Endothelial cell (in vitro differentiated cells): ENCODE results near the gene ADAMTS12. TPM values are rescaled to one million over a fixed set of nuclear protein-coding genes. Genes with fewer than 3 reads are reported as not detected.
"Not testable (repeated sequence)": the region's sequence is repeated elsewhere in the genome, so short reads cannot be mapped to it uniquely, and the experiment has no call there.

ENCODE experiments used
- DNase-seq: peaks from one replicate; pipeline ENCODE4 v3.0.0; 2021; ENCODE audit warnings: low spot score
- H3K27ac Mint-ChIP-seq: one replicate; pipeline ENCODE4 v1.8.0; 2021; ENCODE audit warnings: mixed read lengths, inconsistent platforms; ENCODE audit not compliant: unreplicated experiment
- H3K27me3 Mint-ChIP-seq: one replicate; pipeline ENCODE4 v1.8.0; 2021; ENCODE audit warnings: mild to moderate bottlenecking, moderate library complexity, mixed read lengths, inconsistent platforms; ENCODE audit not compliant: unreplicated experiment
- H3K36me3 Mint-ChIP-seq: one replicate; pipeline ENCODE4 v1.8.0; 2021; ENCODE audit warnings: mild to moderate bottlenecking, low read depth, mixed read lengths, inconsistent platforms; ENCODE audit not compliant: unreplicated experiment
- H3K4me1 Mint-ChIP-seq: one replicate; pipeline ENCODE4 v1.8.0; 2021; ENCODE audit warnings: mild to moderate bottlenecking, mixed read lengths, inconsistent platforms; ENCODE audit not compliant: unreplicated experiment
- H3K4me3 Mint-ChIP-seq: one replicate; pipeline ENCODE4 v1.8.0; 2021; ENCODE audit warnings: mild to moderate bottlenecking, mixed read lengths, inconsistent platforms; ENCODE audit not compliant: unreplicated experiment
- H3K9me3 Mint-ChIP-seq: one replicate; pipeline ENCODE4 v1.8.0; 2021; ENCODE audit warnings: mixed read lengths, inconsistent platforms; ENCODE audit not compliant: unreplicated experiment
- total RNA-seq: library from RNA; stranded (reverse); fragmentation: NEBNext Ultra II Directional; extraction: Animal tissue kit (Norgen Biotek cat#: 25700); gene quantifications from one replicate; pipeline ENCODE4 v1.2.1, GENCODE V29; 2021; ENCODE audit not compliant: unreplicated experiment
- TF ChIP-seq, protein P1 (sequence below): fragments of 200-600 bp; sonication (generic); IDR thresholded peaks from one replicate; pipeline ENCODE4 v1.5.0; 2021; ENCODE audit warnings: antibody characterized with exemption; ENCODE audit not compliant: unreplicated experiment

ADAMTS12 gene
- total RNA-seq, 1 donor from 2014 or later: 9.8 TPM

DNA sequence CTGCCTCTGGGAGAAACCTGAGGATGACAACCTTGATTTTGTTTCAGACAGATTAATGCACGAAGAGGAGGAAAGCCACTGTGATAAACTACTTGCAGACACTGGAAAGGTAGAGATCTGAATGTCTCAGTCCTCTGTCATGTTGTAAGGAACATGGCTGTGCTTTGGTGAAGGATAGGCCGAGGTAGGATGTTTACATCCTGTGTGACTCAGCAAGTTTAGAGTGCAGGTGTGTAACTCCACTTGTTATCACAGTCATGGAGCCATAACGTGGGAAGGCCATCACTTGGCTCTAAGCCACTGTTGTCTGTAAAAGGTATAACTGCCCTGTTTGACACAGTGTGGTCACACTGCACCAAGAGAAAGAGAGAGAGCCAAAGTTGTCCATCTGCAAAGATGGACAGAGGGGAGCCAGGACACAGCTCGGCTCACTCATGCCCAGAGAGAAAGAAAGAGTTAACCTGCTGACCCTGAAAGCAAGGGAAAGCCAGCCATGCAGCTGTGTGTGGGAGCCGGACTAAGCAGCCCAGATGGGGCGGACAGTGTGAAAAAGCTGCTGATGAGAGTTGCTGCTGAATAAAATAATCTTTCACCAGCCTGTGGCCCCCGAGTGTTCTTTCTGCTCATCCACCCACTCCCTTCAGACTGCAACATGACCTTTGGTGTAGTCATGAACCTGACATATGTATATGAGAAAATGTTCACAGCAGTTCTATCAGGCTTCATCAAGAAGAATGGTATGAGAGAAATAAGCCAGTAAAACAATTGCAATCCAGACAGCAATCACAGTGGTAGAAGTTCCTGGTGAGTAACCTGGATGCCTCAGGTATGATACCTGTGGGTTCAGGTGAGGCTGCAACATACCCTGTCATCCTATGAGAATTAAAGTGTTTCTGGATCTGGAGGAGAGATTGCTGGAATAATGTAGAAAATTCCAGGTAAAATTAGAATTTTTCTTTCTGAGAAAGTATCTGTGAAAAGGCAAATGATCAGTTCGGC, 335.2 kb downstream of the ADAMTS12 start:
- no peak overlapping the region for H3K27ac Mint-ChIP-seq
- no peak for DNase-seq
- H3K27me3 Mint-ChIP-seq: peaks cover 3% of the 10 kb centered on the region
- no peaks in the 10 kb centered on the region for H3K4me1 Mint-ChIP-seq
- H3K9me3 Mint-ChIP-seq: no peaks in the 10 kb centered on the region
- H3K4me3 Mint-ChIP-seq: no peak overlapping the region
- H3K36me3 Mint-ChIP-seq: no peaks in the 10 kb centered on the region
- TF ChIP-seq, protein P1, sequence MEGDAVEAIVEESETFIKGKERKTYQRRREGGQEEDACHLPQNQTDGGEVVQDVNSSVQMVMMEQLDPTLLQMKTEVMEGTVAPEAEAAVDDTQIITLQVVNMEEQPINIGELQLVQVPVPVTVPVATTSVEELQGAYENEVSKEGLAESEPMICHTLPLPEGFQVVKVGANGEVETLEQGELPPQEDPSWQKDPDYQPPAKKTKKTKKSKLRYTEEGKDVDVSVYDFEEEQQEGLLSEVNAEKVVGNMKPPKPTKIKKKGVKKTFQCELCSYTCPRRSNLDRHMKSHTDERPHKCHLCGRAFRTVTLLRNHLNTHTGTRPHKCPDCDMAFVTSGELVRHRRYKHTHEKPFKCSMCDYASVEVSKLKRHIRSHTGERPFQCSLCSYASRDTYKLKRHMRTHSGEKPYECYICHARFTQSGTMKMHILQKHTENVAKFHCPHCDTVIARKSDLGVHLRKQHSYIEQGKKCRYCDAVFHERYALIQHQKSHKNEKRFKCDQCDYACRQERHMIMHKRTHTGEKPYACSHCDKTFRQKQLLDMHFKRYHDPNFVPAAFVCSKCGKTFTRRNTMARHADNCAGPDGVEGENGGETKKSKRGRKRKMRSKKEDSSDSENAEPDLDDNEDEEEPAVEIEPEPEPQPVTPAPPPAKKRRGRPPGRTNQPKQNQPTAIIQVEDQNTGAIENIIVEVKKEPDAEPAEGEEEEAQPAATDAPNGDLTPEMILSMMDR: no peak

DNA sequence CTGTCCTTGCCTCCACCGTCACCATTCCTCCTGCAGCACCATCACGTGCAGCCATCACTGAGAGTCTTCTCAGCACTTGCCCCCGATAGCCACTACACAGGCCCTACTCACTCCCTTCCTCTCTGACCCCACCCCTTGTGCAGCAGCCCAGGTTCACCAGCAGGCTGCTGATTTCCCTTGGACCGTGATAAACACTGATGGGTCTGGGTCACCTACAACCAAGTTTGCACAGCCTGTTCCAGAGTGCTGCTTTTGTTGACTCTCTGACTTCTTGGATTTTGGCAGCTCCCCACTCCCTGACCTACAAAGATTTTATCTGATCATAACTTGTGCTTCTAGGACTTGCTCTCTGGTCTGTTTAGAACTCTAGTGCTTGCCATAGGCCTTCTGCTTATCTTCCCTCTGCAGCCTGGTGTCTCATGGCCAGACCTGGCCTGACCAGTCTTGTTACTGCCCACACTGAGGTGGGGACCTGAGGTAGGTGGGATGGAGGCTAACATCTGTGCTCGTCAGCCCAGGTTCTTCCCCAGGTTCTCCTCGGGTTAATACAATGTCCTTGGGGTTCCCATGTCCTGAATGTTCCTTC, 341.7 kb downstream of the ADAMTS12 start:
- Mint-ChIP-seq H3K27ac (no peak overlapping the region), H3K4me3 (no peak overlapping the region), H3K36me3 (no peaks in the 10 kb centered on the region), H3K9me3 (no peaks in the 10 kb centered on the region), H3K4me1 (no peaks in the 10 kb centered on the region), H3K27me3 (peaks cover 3% of the 10 kb centered on the region)
- no peak for DNase-seq
- TF ChIP-seq, protein P1: no peak

DNA sequence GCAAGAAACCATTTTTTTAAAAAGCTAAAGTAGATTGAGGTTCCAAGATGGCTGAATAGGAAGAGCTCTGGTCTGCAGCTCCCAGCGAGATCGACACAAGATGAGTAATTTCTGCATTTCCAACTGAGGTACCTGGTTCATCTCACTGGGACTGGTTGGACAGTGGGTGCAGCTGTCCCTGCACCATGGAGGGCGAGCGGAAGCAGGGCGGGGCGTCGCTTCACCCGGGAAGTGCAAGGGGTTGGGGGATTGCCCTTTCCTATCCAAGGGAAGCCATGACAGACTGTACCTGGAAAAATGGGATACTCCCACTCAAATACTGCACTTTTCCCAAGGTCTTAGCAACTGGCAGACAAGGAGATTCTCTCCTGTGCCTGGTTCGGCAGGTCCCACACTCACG, 352.0 kb downstream of the ADAMTS12 start:
- H3K4me3 Mint-ChIP-seq, H3K4me1 Mint-ChIP-seq, H3K9me3 Mint-ChIP-seq, H3K36me3 Mint-ChIP-seq, H3K27ac Mint-ChIP-seq, DNase-seq, H3K27me3 Mint-ChIP-seq: not testable (repeated sequence)

DNA sequence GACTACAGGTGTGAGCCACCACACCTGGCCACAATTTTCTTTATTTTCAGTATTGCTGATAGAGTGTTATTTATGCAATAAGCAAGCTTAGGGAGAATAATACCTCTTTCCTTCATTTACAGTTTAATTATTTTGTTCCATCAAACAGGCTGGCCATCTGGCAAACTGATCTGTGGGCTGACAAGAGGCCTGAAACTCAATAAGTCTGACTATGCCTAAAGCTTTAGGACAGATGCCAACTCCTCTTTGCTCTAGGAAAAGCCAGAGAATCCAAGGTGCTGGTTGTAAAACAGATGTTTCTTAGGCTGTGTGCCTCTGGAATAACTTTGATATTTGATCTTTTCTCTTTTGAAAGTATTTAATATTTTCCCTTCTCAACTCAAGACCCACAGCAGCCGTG, 352.6 kb downstream of the ADAMTS12 start:
- peaks cover 3% of the 10 kb centered on the region for H3K36me3 Mint-ChIP-seq
- TF ChIP-seq, protein P1: no peak

DNA sequence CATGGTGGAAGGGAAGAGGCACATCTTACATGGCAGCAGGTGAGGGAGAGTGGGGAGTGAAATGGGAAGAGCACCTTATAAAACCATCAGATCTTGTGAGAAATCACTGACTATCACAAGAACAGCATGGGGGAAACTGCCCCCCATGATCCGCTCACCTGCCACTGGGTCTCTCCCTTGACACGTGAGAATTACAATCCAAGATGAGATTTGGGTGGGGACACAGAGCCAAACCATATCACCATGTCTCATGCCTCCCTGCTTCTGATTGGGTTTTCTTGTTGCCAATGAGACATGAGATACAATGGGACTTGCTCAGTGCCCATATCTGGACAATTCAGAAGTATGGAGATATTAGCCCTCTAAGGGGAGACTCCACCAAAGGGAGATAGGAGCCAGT, 353.6 kb downstream of the ADAMTS12 start:
- H3K4me1 Mint-ChIP-seq: no peaks in the 10 kb centered on the region
- H3K27me3 Mint-ChIP-seq: no peaks in the 10 kb centered on the region
- H3K27ac Mint-ChIP-seq: no peak overlapping the region
- no peak for DNase-seq
- H3K36me3 Mint-ChIP-seq: peaks cover 3% of the 10 kb centered on the region
- no peaks in the 10 kb centered on the region for H3K9me3 Mint-ChIP-seq
- no peak overlapping the region for H3K4me3 Mint-ChIP-seq
- TF ChIP-seq, protein P1: no peak

More for the DNA sequence above, 352.6 kb downstream of the ADAMTS12 start:
- H3K9me3 Mint-ChIP-seq: no peaks in the 10 kb centered on the region
- DNase-seq: no peak
- H3K4me1 Mint-ChIP-seq: no peaks in the 10 kb centered on the region
- H3K27ac Mint-ChIP-seq: no peak overlapping the region
- no peak overlapping the region for H3K4me3 Mint-ChIP-seq
- H3K27me3 Mint-ChIP-seq: no peaks in the 10 kb centered on the region
